Left forelimb (tissue), 1 donor: ENCODE results near the gene FARS2.

Experiments
- DNase-seq: peaks from one replicate; pipeline ENCODE4 v3.0.0-alpha.2; 2018; ENCODE audit warnings: low spot score

FARS2 gene

DNA sequence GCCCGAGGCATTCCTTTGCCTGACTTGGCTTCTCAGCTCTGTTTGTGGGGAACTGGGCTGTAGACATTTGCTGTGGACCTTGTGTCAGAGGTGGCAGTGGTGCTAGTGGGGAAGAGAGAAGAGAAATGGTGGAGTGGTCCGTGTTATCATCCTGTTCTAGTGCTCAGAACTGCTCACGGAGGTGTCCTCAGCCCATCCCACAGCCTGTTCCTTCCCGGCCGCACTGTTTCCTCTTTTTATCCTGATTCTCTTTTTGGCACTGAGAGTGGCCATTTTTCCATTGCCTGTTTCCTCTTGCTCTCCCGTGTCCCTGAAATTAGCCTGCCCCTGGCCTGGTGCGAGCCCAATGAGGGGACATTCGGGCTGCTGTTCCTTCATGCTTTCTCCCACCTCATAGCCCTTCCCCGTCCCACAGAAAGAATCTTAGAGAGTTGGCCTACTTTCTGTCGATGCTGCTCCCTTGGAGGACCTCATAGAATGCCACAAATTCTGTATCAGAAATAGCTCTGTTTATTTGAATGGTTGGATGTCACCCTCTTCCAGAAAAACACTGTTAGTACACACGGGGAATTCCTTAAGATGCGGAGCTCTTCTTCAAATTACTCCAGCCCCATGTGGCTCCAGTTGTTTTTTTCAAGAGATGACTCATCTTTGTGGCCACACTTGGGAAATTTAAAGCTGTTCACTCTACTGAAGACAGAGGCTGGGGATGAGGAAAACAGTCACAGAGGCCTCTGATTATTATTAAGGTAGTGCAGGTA lies 26.1 kb downstream of the FARS2 start:
- no peak for DNase-seq

DNA sequence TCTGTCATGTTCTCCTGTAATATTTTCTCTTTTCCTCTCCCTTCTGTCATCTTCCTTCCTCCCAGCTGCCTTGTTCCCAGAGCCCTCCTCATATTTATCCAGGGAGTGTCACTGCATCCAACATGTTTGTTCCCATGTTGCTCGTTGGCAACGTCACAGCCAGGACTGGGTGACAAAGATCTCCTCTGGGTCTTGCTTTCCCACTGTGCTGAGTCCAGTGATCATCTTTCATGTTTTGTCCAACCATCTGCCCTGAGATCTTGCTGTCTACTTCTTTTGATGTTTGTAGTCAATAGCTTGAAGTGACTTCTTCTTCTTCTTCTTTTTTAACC lies 26.6 kb downstream of the FARS2 start:
- DNase-seq = no peak

DNA sequence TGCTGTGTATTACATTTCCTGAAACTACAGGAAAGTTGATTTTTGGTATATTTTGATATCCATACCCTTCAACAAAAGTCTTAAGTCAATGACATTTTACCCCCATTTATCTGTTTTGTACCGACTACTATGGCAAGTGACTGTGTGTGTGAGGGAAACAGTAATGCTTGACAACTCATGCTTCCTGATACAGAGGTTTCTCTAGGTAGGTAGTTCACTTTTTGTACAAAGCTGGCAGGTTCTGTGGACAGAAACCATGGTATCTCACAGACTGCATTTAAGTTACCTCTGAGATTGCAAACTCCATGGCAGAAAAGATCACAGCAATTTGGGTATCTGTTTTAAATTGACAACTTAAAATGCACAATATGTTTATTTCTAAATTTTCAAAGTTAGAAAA lies 28.8 kb downstream of the FARS2 start:
- DNase-seq = no peak

DNA sequence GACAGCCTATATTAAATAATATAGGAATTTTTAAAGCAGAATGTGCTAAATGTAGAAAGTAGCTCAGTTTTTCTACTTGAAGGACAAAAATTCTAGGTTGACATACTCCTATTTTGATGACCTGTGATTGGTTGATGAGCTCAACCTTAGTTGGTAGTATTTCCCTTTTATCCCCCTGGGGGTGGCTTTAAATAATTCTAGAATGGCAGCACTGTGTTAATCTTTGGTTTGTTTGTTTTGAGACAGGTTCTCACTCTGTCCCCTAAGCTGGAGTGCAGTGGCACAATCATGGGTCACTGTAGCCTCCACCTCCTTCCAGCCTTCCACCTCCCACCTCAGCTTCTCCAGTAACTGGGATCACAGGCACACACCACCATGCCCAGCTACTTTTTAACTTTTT lies 29.2 kb downstream of the FARS2 start:
- no peak for DNase-seq

GRCh38 chr6:5292154-5292553 lies 30.8 kb downstream of the FARS2 start:
- DNase-seq = no peak

- DNase-seq = no peak
These were observed 32.4 kb downstream of the FARS2 start for GRCh38 chr6:5293692-5294091.

DNA sequence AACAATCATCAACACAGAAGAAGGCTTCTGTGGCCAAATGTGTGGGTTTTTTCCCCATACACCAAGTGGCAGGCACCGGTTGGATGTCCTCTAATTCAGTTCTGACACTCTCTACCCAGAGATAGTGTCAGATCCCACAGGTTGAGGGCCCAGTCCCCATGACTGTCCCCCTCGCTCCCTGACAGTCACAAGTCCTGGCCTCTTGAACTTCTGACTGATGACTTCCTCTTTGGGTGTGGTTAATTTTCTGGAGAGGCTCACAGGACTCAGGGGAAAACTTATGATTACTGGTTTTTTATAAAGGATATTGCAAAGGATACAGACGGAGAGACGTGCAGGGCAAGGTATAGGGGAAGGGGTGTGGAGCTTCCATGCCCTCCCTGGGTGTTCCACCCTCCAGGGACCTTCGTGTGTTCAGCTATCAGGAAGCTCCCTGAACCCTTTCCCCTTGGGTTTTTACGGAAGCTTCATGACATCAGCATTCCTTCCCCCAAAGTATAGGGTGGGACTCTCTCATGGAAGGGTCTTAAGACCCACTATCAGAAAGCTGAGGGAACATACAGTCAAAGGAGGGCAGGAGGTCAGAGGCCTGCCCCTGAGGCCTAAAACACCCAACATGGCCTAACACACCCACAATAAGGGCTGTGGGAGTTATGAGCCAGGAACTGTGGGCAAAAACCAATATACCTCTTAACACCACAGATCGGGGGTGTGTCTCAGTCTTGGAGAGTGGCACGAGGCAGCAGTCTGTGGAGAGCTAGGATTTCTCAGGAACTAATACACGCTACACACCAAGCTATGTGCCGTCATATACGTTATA lies 33.3 kb downstream of the FARS2 start:
- DNase-seq = no peak

DNA sequence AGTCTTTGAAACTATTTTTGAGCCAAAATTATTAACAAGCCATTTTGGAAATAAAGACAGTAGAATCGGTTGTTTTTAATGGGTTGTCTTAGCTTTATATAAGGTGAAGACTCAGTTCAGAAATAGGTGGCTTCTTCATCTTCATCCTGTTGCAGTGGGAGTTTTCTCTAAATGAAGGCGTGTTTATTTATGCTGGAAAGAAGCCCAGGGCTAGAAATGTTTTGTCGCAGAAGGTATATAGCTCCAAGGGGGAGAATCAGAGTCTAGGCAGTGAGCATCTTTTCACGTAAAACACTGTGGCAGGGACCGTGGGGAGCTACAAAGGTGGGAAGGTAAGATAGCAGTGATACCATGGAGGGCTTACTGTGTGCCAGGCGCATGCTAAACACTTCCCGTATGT lies 34.3 kb downstream of the FARS2 start:
- no peak for DNase-seq

DNA sequence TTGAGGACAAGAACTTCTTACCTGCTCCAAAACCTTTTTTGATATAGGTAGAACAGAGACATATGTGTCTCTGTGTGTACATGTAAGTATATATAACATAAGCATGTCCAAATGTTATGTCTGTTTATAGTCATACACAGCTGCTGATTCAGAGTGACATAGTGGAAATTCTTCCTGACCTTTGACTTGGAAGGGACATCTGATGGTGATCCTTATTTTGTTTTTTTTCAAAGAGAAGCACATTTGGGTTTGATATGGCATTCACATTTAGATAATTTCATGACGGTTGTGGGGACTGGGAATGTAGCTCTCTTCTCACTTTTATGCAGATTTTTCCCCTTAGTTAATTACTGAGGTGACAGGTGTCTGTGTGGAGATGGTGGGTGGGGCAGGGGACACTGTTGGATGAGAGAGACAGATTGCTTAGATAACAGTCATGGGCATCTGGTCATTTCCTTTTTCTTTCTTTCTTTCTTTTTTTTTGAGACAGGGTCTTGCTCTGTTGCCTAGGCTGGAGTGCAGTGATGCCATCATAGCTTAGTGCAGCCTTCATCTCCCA lies 39.0 kb downstream of the FARS2 start:
- no peak for DNase-seq

DNA sequence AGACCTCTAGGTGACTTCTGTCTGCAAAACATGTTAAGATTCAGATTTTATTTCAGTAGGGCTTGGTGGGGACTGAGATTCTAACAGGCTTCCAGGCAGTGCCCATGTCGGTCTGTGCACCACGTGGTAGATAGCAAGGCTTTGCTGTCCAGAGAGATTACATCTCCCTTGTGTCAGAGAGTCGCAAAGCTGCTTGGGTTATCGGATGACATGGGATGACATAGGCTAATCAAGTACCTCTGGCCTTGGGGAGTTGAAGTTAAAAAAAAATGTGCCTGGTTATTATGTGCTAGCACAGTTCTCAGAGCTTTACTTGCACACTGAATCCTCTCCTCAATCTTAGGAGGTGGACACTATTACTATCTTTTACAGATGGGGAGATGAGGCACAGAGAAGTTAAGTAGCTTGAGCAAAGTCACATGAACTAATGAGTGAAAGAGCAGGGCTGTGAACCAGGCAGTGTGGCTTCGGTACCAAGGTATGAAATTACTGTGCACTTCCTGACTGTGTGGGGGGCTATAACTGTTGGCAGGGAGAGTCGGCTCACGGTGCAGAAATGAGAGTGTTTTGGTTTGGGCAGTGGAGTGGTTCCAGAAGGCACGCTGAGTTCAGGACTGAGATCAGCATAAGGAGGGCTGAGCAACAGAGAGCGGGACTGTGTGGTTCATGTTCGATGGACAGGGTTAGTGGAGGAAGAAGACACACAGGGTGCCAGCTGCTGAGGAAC lies 41.1 kb downstream of the FARS2 start:
- no peak for DNase-seq

DNA sequence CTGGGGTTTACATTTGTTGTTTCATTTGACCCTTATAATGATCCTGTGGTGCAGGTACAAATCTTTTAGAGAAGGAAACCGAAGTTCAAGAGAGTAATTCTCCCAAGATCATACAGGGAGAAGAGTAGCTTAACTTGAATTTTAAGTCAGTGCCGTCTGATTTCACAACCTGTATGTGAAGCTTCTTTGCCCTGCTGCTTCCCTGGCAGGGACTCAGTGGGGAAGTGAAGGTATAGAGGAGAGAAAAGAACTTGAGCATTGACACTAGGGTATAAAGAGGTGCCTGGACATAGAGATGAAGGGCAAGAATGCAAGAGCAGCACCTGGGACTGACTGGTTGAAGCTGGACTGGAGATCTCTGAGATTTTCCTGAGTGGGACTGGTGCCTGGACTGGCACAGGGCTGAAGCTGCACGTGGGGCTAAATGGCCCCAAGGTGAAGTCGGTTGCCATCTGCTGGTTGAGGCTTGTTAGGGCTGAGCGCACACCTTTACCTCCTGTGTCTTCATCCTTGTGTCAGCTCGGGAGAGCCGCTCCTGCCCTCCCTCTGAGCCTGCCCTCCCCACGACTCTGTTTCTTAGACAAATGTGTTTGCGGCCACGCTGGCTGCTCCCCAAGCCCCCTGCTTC lies 41.8 kb downstream of the FARS2 start:
- no peak for DNase-seq

- DNase-seq = no peak
These were observed 42.4 kb downstream of the FARS2 start for GRCh38 chr6:5303682-5304081.

- no peak for DNase-seq
These were observed 44.8 kb downstream of the FARS2 start for GRCh38 chr6:5305968-5306626.

GRCh38 chr6:5307058-5307457 lies 45.7 kb downstream of the FARS2 start:
- DNase-seq = no peak

DNA sequence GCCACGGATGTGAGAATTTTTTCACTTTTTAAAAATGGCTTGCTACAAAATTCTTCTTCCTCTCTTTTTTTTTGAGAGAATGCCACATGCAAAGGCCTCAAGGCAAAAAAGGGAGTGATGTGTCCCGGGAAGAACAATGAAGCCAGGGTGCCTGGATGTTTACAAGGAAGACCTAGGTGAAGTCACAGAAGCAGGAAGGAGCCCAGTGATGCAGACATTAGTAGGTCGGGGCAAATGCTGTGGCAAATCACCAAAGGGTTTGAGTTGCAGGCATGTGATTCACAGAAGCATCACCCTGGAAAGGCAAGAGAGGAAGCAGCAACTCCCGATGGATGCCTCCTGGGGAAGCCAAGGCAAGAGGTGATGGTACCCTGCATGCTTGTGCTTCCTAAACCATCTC lies 46.8 kb downstream of the FARS2 start:
- no peak for DNase-seq

DNA sequence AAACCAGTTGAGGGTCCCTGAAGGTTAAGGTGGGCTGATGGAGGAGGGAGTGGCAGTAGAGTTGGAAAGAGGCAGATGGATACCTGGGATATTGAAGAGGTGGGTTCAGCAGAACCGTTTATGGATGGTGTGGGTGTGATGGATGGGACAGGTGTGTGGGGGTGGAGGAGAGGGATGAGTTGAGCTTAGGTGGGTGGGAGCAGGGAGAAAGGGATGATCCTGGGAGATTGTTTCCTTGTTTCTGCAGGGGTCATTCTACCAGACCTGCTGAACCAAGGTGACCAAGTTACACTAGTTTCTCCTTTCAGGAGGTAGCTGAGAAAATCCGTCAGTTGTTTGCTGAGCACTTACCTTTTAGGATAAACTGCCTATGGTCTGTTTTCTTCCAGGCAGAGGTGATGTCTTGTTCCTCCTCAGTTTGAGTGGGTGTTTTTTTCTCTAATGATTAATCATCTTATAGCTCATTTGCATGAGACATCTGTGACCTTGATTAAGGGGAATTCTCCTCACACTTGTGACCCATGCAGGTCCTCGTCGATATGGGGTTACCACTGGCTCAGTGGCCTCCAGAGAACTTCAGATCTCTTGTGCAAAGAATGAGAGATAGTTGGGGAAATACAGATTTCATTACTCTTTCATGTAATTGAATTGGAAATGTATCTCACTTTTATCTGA lies 53.0 kb downstream of the FARS2 start:
- DNase-seq = no peak

GRCh38 chr6:5315881-5316280 lies 54.6 kb downstream of the FARS2 start:
- DNase-seq = no peak

DNA sequence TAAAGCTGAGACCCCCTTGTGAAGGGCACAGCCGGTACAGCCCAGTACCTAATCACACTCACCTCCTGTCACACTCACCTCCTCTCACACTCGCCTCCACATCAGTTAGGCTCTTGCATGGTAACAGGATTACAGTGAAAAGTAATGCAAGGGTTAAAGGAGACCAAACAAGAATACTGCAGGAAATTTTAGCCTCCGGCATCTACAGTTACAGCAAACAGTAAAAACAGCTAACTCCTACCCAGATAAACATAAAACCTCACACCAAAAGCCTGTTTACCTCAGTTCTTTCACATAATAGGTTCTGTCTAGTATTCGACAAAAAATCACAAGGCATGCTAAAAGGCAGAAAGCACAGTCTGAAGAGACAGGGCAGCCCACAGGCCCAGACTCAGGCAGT lies 55.6 kb downstream of the FARS2 start:
- DNase-seq = no peak

DNA sequence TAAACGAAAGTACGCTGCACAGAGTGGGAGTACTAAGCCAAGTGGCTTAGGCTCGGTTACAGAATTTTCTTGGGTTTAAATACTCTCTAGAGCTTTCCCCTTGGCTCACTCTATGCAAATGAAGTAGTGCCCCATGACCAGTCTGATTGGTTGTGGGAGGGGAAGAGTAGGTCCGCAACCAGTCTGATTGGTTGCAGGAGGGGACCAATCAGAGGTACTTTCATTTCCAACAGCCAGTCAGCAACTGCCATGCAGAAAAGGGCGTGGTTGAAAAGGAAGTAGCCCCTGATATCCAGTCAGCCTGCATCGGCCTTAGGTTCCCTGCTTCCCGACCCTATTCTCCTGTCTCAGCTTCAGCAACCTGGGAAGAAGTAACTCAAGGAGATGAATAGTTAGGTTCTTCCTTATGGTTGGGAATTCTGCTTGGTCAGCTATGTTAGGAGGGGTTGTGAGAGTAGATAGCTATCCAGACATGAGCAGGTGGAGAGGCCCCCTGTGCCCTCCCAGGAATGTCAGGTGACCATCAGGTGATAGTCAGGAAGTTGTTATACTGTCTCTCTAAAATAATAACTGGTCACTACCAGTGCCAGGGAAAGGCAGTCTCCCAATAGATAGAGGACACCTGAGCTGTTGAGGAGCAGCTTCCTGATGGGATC lies 57.4 kb downstream of the FARS2 start:
- no peak for DNase-seq

DNA sequence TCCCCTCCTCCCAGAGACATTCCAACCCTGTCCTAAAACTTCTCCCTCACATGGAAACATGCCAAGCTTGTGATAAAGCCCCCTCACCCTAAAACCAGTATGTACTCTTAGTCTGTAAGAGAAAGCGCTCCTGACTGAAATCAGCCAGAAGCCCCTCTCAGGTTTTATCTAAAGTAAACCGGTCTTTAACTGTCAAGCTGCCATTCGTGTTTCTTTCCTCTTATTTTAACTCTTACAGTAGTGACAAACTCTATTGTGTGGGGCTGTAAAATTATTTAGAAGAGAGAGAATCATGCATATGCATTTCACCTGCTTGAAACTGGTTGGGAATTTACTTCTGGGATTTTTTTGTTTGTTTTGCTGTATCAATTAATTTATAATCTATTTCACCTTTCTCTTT lies 62.7 kb downstream of the FARS2 start:
- no peak for DNase-seq

GRCh38 chr6:5325173-5325572 lies 63.9 kb downstream of the FARS2 start:
- DNase-seq = no peak
